Measurements from ENCODE around the gene CFAP206. TPM values are rescaled to one million over a fixed set of nuclear protein-coding genes. Genes with fewer than 3 reads are reported as not detected.

The CFAP206 gene
- total RNA-seq, 2 donors from 2014 or later: 8.7 to 10.5 TPM

DNA sequence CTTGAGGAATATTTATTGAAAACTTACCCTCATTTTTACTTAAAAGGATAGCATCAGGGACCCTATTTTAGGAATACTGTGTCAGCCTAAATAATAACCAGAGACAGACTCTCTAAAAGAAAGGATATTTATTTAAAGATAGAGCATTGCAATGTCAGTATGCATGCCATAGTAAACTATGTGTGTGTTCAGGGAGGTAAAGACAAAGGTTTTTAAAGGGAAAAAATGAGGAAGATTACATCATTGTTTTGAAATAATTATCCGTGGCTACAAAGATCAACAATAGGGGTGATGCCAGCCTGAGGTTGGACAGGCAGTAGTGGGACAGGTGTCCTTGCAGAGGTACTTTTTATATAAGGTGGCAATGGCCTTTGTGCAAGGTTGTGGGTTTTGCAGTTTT is 23.7 kb upstream of the CFAP206 start:
- 57% methylated on average over 1 of the region's 1 CpG for WGBS
- intact Hi-C loops (cut with DNase I): no loop called here
- H3K4me3 ChIP-seq: no peak overlapping the region
- H3K9me3 ChIP-seq: no peaks in the 10 kb centered on the region
- no peak overlapping the region for H3K27ac ChIP-seq
- TF ChIP-seq POLR2A (IDR thresholded peaks at IDR 0.05) (no peak), POLR2AphosphoS5 (IDR thresholded peaks at IDR 0.05) (no peak)
- TF ChIP-seq, protein P1, sequence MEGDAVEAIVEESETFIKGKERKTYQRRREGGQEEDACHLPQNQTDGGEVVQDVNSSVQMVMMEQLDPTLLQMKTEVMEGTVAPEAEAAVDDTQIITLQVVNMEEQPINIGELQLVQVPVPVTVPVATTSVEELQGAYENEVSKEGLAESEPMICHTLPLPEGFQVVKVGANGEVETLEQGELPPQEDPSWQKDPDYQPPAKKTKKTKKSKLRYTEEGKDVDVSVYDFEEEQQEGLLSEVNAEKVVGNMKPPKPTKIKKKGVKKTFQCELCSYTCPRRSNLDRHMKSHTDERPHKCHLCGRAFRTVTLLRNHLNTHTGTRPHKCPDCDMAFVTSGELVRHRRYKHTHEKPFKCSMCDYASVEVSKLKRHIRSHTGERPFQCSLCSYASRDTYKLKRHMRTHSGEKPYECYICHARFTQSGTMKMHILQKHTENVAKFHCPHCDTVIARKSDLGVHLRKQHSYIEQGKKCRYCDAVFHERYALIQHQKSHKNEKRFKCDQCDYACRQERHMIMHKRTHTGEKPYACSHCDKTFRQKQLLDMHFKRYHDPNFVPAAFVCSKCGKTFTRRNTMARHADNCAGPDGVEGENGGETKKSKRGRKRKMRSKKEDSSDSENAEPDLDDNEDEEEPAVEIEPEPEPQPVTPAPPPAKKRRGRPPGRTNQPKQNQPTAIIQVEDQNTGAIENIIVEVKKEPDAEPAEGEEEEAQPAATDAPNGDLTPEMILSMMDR (IDR thresholded peaks at IDR 0.05): no peak
- no peak for DNase-seq (ENCODE audit: low spot score)
- H3K27me3 ChIP-seq (replicated peaks; ENCODE audit: insufficient read depth): no peaks in the 10 kb centered on the region
- H3K4me1 ChIP-seq (replicated peaks): no peaks in the 10 kb centered on the region
- no peaks in the 10 kb centered on the region for H3K36me3 ChIP-seq

- Histone ChIP-seq H3K27me3 (replicated peaks; ENCODE audit: insufficient read depth) (no peaks in the 10 kb centered on the region), H3K4me1 (replicated peaks) (no peaks in the 10 kb centered on the region), H3K36me3 (no peaks in the 10 kb centered on the region), H3K9me3 (no peaks in the 10 kb centered on the region), H3K4me3 (no peak overlapping the region), H3K27ac (no peak overlapping the region)
- no peak for TF ChIP-seq POLR2A (IDR thresholded peaks at IDR 0.05)
- TF ChIP-seq, protein P1 (IDR thresholded peaks at IDR 0.05): no peak
- no peak for TF ChIP-seq POLR2AphosphoS5 (IDR thresholded peaks at IDR 0.05)
- DNase-seq (ENCODE audit: low spot score): no peak
- WGBS: 78% methylated on average over 3 of the region's 3 CpGs
- intact Hi-C loops (cut with DNase I): no loop called here
These were observed 23.3 kb upstream of the CFAP206 start for GRCh38 chr6:87384449-87384848.

DNA sequence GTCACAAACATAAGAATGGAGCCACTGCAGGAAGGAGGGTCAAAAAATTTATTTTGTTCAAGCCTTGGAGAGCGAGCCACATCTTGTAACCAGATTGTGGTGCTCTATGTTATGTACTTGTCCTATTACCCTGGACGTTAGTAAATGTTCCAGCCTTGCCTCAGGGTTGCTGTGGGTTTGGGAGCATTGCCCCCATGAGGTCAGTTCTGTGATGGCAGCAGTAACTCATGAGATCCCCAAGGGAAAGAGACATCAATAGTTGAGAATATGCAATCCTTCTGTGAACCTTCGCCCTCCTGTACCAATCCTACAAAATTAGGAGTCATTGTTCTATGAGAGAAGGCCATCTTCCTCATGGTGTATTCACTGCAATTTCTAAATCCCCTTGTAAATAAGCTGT is 16.4 kb upstream of the CFAP206 start:
- DNase-seq (ENCODE audit: low spot score): peak; percentile 17
- 60% methylated on average over 3 of the region's 3 CpGs for WGBS
- no peak for TF ChIP-seq POLR2A (IDR thresholded peaks at IDR 0.05)
- TF ChIP-seq, protein P1 (IDR thresholded peaks at IDR 0.05): peak in 2 of 4 experiments; percentile 23 to 41
- no peaks in the 10 kb centered on the region for H3K27me3 ChIP-seq (replicated peaks; ENCODE audit: insufficient read depth)
- H3K4me1 ChIP-seq (replicated peaks): no peaks in the 10 kb centered on the region
- no peaks in the 10 kb centered on the region for H3K9me3 ChIP-seq
- no peak overlapping the region for H3K4me3 ChIP-seq
- no peak overlapping the region for H3K27ac ChIP-seq
- H3K36me3 ChIP-seq: no peaks in the 10 kb centered on the region
- intact Hi-C loops (cut with DNase I): loop anchor here (10.0 kb wide), 1 partner anchor 543 kb away; no protein-coding TSS in a partner anchor

- DNase-seq (ENCODE audit: low spot score): peak; percentile 61
- H3K4me3 ChIP-seq: no peak overlapping the region
- intact Hi-C loops (cut with DNase I): loop anchor here (10.0 kb wide), 1 partner anchor 542 kb away; no protein-coding TSS in a partner anchor
- H3K27ac ChIP-seq: no peak overlapping the region
- 3% methylated on average over 2 of the region's 2 CpGs for WGBS
- H3K9me3 ChIP-seq: no peaks in the 10 kb centered on the region
- TF ChIP-seq POLR2AphosphoS5 (IDR thresholded peaks at IDR 0.05): peak; percentile 39
- no peak for TF ChIP-seq POLR2A (IDR thresholded peaks at IDR 0.05)
- TF ChIP-seq, protein P1 (IDR thresholded peaks at IDR 0.05): peak; percentile 29 to 89 (median 82)
- H3K36me3 ChIP-seq: no peaks in the 10 kb centered on the region
- H3K4me1 ChIP-seq (replicated peaks): no peaks in the 10 kb centered on the region
- H3K27me3 ChIP-seq (replicated peaks; ENCODE audit: insufficient read depth): no peaks in the 10 kb centered on the region
These were observed 14.6 kb upstream of the CFAP206 start for GRCh38 chr6:87393026-87393622.

DNA sequence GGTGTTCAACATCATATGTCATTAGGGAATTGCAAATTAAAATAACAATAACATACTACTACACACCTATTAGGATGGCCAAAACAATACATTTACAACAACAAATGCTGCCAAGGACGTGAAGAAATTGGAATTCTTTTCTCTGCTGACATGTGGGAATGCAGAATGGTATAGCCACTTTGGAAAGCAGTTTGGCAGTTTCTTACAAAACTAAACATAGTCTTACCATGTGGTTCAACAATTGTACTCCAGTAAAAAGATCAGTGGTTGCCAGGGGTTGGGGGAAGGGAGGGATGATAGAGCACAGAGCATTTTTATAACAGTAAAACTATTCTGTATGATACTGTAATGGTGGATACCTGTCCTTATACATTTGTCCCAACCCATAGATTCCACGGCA is 12.3 kb upstream of the CFAP206 start:
- TF ChIP-seq POLR2A (IDR thresholded peaks at IDR 0.05) (no peak), POLR2AphosphoS5 (IDR thresholded peaks at IDR 0.05) (no peak)
- TF ChIP-seq, protein P1 (IDR thresholded peaks at IDR 0.05): no peak
- no peak overlapping the region for H3K27ac ChIP-seq
- H3K27me3 ChIP-seq (replicated peaks; ENCODE audit: insufficient read depth): no peaks in the 10 kb centered on the region
- H3K36me3 ChIP-seq: no peaks in the 10 kb centered on the region
- WGBS: 63% methylated on average over 2 of the region's 2 CpGs
- H3K4me1 ChIP-seq (replicated peaks): no peaks in the 10 kb centered on the region
- H3K9me3 ChIP-seq: no peaks in the 10 kb centered on the region
- DNase-seq (ENCODE audit: low spot score): no peak
- intact Hi-C loops (cut with DNase I): loop anchor here (10.0 kb wide), 1 partner anchor 539 kb away; no protein-coding TSS in a partner anchor
- no peak overlapping the region for H3K4me3 ChIP-seq
